ENCODE results near the gene CNBP.

CNBP gene

DNA sequence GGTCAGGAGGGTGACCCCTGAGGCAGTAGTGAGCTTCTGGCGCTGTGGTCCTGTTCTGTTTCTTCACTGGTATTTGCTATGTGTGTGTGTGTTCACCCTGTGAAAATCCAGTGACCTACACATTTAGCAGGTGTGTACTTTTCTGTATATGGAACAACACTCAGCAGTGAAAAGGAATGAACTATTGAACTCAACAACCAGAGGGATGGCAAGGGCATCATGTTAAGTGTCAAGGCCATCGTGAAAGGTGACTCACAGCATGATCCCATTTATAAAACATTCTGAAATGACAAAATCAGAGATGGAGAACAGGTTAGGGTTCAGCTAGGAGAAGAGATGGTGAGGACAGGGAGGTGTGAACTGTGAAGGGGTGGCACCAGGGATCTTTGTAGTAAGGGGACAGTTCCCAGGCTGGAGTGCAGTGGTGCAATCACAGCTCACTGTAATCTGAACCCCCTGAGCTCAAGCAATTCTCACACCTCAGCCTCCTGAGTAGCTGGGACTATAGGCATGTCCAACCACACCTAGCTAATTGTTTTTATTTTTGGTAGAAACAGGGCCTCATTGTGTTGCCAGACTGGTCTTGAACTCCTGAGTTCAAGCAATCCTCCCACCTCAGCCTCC, 52.1 kb downstream of the CNBP start:
- DNase-seq (ENCODE audit: low spot score) = no peak

DNA sequence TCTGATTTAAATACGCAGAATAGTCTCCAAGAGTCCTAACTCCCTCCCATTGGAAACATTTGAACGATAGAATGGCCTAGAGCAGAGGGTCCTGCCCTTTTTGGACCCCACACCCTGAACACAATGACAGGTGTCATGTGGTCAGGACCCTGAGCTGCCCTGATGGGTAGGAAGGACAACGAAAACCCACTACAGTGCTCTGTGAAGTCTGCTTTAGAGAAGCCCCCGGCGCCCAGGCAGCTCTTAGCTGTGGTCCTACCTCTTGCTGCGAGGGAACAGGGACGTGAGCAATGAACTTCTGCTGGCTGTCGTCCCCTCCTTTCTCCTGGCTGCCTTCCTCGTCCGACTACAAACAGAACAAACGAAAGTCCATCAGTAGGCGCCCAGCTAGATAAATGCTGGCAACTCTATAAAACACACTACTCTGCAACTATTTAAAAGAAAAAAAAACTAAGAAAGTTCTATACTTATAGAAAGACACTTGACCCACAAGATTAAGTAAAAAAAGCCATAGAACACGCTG, 53.3 kb downstream of the CNBP start:
- no peak for DNase-seq (ENCODE audit: low spot score)

DNA sequence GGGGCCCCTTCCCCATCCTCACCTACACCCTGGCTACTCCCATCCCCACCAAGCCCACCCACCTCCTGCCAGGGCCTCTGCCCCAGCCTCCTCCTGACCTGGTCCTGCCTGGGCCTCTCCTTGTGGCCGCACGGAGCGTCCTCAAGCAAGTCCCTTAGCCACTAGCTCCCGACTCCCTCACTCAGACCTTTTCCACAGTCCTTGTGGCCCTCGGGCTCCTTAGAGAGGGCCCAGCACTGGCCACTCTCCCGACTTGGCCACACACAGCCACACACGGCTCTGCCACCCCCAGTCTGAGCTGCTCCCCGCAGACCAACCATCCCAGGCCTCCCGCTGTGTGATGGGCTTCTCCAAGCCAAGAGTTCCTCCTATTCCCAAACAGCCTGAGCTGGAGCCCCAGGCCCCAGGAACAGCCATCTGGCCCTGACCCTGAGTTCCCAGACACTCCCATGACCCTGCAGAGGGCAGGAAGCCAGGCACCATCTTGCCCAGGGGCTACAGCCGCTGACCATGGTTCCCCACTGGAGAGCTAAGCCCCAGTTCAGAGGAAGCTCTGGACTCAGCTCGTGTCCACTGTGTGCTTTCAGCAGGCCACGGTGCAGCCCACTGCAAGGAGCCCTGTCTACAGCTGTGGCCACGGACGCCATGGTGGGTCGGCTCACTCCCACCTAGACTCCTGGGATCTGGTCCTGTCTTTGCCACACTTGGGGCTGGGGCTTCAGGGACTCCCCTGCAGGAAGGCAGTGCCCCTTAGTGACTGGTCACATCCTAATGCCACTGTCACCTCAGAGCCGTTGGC, 55.1 kb downstream of the CNBP start:
- DNase-seq (ENCODE audit: low spot score) = no peak

DNA sequence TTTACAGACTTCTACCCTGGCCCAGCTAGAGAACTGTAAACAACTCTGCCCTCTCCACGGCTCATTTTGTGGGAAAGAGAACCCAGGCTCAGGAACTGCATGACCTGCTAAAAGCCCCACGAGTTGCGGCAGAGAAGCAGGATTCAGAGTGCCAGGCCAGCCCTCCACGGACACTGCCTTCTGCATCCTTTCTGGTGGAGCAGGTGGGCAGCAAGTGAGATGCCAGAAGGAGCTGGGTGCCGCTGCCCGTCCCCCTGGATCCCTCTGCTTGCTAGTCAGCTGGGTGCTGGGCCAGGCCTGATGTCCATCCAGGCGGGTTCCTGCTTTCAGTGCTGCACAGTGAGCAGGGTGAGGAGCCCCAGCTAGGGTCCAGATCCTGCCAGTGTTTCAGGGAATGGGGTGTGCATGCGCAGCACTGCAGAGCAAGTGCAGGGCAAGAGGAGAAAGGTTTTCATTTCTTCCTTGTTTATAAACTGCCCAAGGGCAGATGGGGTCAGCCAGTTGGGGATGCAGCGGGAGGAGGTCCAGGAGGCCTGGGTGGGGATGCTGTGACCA, 56.9 kb downstream of the CNBP start:
- no peak for DNase-seq (ENCODE audit: low spot score)

DNA sequence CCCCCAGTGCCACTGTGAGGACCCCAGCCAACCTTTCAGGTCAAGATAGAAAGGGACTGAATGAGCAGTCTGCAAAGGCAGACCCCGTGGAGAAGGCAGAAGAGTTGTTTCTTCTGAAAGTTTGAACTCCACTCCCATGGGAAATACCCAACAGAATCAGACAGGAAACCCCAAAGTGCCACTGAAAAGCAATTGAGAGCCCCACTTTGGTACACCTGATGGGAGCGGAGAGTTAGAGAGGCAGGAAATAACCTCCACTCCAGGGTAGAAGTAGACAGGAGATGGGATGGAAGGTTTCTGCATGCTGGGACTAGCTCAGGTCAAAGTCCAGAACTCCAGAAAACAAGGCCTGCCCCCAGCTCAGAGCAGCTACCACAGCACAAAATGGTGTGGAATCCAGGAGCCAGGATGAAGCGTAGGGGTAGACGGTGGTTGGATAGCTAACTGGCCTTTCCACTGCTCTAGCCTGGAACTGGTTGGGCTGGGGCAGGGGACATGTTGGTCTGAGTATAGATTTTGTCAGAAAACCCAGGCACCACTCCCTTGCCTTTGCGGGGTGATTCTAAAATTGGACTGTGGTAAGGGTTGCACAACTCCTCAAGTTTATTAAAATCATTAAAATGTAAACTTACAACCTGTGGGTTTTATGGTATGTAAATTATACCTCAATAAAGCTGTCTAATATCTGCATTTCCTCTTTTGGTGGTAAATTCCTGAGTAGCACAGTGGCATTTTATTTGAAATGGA, 60.2 kb downstream of the CNBP start:
- no peak for DNase-seq (ENCODE audit: low spot score)

DNA sequence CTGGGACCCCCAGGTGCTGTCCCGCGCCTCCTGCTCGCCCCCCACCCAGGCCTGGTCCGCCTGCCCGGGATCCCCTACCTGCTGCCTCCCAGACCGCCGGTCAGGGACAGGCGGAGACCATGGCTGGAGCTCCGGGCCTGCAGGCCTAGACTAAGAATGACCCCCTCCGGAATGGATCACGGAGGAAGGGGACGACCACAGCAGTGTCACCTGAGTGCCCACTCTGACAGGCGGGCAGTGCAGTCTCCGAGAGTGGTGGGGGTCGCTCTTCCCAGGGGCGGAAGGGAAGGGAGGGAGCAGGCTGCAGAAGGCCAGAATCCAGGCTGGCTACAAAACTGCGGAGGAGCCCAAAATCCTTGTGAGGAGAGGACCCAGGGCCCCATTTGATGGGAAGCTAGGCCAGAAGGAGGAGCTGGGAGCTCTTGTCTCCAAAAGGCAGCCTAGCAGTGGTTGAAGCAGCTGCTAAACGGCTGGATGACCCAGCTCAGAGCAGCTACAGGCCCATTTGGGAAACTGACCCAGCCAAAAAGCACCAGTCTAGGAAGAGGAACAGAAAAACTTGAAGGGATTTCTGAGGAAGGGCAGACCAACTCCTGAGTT, 61.2 kb downstream of the CNBP start:
- DNase-seq (ENCODE audit: low spot score) = no peak

DNA sequence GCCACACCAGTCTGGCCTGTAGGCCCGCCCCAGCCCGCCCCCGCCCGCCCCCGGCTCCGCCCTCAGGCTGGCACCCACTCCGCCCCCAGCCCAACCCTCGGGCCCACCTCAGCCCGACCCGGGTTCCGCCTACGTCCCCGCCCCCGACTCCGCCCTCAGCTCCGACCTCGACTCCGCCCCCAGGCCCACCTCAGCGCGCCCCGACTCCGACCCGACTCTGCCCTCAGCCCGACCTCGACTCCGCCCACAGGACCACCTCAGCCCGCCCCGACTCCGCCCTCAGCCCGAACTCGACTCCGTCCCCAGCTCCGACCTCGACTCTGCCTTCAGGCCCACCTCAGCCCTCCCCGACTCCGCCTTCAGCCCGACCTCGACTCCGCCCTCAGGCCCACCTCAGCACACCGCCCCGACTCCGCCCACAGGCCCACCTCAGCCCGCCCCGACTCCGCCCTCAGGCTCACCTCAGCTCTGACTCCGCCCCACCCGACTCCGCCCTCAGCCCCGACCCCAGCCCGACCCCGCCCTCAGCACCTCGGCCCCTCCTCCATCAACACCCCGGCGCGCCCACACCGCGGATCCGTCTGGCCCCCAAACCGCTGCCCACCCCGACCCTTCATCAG, 61.8 kb downstream of the CNBP start, which contains the start of gene RAB43:
TSS of gene RAB43 (minus strand) at position 13 of the 620 bp plus-strand sequence. CDS start 315 bp downstream, outside the sequence.
- DNase-seq (ENCODE audit: low spot score) = peak; percentile 76

DNA sequence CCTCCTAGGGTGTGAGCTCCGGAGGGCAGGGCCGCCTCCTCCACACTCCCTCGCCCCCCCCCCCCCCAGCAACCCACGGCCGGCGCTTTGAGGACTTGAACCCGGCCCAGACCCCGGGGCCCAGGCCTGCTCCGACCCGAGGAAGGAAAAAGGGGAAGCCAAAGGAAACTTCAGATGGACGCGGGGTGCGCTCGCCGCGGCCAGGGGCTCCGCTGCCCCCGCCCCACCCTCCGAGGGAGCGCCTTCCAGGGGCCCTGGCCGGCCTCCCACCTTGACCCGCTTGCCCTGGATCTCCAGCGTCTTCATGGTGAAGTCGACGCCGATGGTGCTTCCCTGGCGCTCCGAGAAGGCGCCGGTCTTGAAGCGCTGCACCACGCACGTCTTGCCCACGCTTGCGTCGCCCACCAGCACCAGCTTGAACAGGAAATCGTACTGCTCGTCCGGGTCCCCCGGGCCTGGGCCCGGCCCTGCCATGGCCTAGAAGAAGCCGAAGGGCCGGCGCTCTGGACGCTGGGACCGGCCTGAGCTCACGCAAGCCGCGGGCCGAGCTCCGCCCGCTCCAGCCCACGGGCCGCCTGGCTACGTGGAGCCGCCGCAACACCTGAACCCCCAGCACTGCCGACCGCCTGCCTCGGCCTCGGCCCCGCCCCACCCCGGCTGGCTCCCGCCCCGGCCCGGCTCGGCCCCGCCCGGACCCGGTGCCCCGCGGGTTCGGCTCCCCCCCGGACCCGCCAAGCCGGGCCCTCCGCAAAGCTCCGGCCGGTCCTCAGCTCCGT, 62.5 kb downstream of the CNBP start:
- no peak for DNase-seq (ENCODE audit: low spot score)

DNA sequence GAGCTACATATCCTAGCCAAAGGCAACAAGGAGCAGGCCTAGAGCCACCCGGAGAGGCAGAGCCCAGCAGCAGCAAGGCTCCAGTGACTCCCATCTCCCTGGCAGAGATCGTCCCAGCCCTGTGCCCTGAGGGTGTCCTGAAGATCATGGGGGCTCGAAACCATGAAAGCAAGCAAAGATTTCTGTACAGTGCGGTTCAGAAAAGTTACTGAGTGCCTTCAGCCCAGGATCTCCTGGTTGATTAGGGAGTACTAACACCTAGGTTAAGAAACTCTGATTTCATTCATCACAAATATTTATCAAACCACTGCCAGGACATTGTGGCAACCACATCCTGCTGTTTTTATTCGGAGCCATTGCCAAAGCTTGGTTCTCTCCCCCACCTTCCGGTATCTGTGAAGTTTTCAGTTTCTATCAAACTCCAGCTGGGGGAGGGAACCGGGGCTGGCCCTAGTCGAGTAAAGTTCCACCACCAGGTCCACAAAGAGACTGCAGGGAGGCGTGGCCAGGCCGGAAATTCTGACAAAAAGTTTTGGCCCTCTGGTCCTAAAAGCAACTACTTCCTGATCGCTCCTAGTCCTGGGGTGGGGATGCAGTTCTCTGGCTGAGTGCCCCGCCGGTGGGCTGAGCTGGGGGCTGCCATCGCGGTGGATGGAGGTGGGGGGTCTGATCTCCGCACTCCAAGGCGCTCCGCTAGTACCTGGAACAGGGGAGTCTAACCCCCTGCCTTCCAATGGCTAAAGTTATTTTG, 63.3 kb downstream of the CNBP start:
- peak; percentile 51 for DNase-seq (ENCODE audit: low spot score)

DNA sequence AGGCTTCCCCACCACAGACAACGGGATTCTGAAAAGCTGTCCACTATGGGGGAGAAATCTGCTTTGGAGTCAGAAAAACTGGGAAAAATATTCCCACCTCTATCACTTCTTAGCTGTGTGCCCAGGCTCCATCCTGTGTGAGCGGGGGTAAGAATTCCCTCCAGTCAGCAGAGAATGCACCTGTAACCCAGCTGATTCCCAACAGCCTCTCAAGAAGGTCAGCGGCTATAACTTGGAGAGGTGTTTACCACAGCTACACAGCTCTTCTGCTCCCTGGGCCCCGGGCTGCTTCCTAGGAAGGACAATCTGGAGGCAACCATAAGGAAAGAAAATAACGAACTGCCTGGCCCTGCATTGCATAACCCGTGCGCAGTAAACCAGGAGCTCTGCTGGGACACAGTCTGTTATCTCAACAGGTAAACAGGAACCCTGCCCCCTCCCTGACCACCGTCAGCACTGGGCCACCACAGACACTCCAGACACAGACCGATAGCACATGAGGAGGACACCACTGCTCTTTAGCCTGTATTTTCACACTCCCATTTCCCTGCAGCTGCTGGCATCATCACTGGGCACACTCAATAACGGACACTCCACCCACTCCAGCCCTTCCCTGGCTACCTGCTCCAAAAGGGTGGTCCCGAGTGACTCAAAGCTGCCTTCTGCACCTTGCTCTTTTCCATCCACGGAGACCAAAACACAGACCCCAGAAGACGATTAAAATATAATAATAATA, 64.2 kb downstream of the CNBP start:
- no peak for DNase-seq (ENCODE audit: low spot score)

DNA sequence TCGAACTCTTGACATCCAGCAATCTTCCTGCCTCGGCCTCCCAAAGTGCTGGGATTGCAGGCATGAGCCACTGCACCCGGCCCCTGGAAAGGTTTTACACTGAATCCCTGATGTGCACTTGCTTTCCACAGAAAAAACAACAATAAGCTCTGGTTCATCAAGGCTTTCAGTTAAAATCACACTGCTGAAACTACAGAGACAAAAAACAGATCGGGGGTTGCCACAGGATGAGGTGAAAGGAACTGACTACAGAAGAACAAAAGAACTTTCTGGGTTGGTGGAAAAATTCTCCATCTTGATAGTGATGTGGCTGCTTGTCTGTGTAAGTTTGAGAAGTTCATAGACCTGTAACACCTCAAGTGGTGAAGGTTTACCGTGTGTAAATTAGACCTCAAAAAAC, 65.0 kb downstream of the CNBP start:
- no peak for DNase-seq (ENCODE audit: low spot score)
